ENCODE data around the gene KLF16.

DNA sequence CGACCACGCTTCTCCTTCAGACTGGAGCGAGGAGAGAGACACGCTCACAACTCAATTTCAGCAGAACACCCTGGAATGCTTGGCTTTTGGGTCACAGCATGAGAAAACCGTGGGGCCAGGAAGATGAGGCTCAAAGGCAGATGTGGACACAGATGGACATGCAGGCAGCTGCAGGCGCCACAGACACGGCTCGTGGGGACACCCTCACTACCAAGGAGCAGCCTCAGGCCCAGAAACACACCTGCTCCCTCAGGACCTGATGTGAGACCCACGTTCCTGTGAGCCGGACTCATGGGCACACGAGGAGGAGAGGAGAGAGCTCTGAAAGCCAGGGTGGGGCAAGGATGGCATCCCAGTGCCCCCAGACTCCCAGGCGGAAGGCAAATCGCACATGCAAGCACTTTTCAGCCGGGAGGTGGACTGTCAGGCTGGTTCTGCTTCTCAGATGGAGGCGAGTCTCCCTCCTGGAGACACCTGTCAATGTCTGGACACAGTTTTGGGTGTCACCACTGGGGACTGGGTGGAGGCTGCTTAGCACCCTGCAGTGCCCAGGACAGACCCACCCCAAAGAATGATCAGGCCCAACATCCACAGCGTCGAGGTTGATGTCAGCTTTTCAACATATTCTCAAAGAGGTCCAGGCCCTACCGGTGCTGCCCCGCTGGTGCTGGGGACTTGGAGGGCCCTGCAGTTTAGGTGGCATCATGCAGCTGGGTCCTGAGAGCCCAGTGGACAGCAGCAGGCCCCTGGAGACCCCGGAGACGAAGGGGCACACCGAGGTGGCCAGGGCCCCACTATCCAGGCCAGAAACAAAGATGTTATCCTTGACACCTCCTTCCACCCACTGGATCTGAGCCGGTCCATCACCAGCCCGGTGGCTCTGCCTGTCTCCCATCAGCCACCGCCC, 19.7 kb upstream of the KLF16 start:
- TF ChIP-seq GATA2 (IDR thresholded peaks at IDR 0.05; ENCODE audit: low read depth, low read length) (no peak), GATA3 (IDR thresholded peaks at IDR 0.05; ENCODE audit: low read depth, low read length) (no peak)
